GM21737 (cell line): ENCODE data around the gene OSBPL10.
"Not testable (repeated sequence)": the region's sequence is repeated elsewhere in the genome, so short reads cannot be mapped to it uniquely, and the experiment has no call there.

ENCODE experiments used
- ATAC-seq: cut with Tn5 transposase; IDR thresholded peaks from one replicate; pipeline ENCODE4 v1.9.1; 2021; ENCODE audit warnings: mild to moderate bottlenecking, moderate library complexity; ENCODE audit not compliant: unreplicated experiment

Gene OSBPL10, protein sequence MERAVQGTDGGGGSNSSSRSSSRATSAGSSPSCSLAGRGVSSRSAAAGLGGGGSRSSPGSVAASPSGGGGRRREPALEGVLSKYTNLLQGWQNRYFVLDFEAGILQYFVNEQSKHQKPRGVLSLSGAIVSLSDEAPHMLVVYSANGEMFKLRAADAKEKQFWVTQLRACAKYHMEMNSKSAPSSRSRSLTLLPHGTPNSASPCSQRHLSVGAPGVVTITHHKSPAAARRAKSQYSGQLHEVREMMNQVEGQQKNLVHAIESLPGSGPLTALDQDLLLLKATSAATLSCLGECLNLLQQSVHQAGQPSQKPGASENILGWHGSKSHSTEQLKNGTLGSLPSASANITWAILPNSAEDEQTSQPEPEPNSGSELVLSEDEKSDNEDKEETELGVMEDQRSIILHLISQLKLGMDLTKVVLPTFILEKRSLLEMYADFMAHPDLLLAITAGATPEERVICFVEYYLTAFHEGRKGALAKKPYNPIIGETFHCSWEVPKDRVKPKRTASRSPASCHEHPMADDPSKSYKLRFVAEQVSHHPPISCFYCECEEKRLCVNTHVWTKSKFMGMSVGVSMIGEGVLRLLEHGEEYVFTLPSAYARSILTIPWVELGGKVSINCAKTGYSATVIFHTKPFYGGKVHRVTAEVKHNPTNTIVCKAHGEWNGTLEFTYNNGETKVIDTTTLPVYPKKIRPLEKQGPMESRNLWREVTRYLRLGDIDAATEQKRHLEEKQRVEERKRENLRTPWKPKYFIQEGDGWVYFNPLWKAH

DNA sequence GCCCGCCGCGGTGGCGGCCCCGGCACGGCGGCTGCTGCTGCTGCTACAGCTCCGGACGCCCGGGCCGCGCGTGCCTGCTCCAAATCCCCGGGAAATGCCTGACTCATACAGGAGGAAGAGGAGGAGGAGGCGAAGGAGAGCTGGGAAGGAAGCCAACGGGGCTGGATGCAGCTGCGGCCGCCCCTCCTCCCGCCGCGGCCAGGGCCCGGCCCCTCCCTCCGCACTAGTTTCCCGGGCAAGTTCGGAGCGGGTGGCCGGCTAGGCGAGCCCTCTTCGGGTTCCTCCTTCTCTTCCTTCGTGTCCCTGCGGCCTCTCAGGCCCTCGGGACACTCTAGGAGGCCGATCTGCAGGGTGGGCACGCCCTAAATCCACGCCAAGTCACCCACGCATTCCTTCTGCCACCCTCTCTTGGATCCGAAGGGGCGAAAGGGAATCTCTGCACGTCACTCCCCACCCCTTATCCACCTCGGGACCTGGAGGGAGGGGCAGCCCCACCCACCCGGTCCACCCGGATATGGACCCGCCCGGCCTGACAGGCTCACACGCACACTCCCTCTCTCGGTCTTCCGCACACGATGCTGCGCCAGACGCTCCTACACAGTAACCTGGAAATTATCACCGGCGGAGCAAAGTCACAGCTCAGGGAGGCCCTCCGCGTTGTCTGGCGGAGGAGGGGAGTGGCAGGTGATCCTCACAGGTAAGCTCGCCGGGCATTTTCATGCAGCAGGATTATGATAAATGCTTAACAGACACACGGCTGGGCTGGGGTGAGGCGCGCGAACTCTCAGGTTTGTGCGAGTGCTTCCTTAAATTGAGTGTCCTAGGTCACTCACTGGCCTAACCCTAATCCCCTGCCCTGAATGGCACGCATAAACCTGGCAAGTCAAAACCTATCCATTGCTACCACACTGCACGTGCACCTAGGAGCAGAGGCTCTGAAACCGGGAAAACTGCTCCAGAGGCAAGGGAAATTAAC lies at the start of gene OSBPL10, which contains the start of gene ZNF860:
TSS of gene OSBPL10 (minus strand) at position 57 of the 976 bp plus-strand sequence. CDS start 83 bp downstream, outside the sequence.
TSS of gene ZNF860 (plus strand) at position 545 of the 976 bp plus-strand sequence. CDS start 7,330 bp downstream, outside the sequence.
- no peak for ATAC-seq

DNA sequence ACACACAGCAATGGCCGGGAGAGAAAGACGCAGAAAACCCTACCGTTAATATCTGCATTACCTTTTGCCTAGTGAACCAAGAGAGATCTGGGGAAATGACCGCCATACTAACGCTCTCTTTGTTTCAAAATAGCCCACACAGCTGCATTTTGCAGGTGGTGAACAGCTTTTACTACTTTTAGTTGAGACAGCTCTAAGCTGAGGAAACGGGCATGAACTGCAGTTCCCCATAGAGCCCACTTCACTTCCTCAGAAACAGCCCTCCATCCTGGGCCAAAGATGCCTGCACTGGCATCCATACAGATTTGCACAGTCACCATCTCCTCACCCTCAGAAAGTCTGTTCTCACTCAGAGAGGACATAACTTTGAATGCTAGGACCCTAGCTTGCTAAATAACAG lies 45.5 kb upstream of the OSBPL10 start:
- no peak for ATAC-seq

DNA sequence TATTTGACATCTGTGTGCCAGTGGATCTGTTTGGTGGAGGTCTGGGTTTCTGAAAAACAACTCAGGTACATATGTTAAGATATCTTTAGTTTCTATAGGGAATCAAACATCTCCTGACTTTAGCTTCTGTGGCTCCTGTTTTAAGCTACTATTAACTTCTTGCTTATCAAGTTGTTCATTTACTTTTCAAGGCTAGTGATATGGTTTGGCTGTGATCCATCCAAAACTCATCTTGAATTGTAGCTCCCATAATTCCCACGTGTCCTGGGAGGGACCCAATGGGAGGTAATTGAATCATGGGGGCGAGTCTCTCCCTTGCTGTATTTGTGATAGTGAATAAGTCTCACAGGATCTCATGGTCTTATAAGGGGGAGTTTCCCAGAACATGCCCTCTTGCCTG lies 41.9 kb upstream of the OSBPL10 start:
- no peak for ATAC-seq

DNA sequence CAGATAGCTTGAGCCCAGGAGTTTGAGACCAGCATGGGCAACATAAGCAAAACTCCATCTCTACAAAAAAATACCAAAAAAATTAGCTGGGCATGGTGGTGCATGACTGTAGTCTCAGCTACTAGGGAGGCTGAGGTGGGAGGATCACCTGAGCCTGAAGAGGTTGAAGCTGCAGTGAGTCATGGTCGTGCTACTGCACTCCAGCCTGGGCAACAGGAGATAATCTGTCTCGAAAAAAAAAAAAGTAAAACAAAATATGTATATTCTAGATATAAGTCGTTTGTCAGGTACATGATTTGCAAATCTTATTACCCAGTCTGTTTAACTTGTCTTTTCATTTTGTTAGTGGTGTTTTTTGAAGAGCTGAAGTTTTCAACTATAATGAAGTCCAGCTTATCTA lies 40.7 kb upstream of the OSBPL10 start:
- ATAC-seq: no peak

DNA sequence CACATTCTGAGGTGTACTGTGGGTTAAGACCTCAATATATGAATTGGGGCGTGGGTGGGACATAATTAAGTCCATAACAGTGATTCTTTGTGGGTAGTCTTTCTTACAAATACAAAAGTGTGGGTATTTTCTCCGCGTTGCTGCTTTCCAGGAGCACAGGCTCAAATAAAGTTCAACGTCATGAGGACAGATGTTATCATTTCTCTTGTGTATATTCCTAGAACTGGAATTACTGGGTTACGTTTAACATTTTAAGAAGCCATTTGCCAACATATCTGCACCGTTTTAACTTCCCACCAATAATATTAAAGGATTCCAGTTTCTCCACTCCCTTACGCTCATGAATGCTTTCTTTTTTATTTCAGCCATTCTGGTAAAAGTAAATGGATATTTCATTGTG lies 40.1 kb upstream of the OSBPL10 start:
- no peak for ATAC-seq

DNA sequence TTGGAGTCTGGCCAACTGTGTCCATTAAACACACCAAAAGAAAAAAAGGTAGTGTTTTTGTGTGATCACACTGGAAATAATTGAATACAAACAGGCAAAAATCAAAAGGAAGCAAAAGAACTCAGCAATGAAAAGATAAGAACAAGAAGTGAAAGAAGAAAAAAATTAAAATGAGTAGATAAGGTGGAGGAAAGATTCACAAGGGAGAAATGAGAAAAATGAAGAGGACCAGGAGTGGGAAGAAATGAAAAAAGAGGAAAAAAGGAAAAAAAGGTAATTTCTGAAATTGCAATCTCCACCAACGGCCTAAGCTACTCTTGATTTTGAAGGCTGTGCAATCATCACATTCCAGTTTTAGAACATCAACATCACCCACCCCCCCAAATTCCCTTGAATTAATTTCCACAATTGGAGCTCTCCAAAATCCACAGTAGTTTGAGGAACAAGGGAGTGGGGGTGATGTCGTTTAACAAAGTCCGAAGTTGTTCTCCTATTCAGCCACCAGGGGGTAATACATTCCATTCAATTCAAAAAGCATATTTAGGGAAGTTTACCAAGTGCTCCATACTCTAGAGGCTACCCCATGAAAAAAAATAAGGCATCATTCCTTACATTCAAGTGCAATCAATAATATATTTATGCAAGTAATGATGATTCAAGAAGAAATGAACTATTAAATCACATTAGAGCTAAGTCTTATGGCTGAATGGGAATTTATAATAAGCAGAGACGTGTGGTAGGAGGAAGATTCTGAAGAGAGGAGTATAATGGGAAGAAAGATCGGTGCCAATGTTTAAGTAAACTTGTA lies 37.9 kb upstream of the OSBPL10 start:
- no peak for ATAC-seq

DNA sequence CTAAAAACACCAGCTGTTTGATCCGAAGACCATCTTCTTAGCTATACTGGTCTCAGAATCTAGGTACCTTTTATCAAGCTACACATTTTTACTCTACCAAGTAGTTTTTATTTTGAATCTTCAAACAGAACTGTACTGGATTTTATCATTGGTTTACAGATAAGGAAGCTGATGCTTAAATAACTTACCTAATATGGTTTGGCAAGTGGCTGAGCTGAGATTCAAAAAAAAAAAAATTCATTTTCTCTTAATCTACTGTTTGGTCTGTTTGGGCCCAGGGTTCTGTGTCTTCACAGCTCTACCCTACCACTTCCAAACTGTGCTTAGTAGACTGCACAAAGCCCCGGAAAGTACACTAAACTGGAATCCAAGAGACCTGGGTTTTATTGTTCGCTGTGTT lies 36.2 kb upstream of the OSBPL10 start:
- ATAC-seq: no peak

DNA sequence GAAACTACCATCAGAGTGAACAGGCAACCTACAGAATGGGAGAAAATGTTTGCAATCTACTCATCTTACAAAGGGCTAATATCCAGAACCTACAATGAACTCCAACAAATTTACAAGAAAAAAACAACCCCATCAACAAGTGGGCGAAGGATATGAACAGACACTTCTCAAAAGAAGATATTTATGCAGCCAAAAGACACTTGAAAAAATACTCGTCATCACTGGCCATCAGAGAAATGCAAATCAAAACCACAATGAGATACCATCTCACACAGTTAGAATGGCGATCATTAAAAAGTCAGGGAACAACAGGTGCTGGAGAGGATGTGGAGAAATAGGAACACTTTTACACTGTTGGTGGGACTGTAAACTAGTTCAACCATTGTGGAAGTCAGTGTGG lies 34.6 kb upstream of the OSBPL10 start:
- ATAC-seq: not testable (repeated sequence)

DNA sequence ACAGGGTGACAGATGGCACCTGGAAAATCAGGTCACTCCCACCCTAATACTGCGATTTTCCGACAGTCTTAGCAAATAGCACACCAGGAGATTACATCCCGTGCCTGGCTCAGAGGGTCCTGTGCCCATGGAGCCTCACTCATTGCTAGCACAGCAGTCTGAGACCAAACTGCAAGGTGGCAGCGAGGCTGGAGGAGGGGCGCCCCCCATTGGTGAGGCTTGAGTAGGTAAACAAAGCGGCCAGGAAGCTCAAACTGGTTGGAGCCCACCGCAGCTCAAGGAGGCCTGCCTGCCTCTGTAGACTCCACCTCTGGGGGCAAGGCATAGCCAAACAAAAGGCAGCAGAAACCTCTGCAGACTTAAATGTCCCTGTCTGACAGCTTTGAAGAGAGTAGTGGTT lies 29.6 kb upstream of the OSBPL10 start:
- ATAC-seq: not testable (repeated sequence)

DNA sequence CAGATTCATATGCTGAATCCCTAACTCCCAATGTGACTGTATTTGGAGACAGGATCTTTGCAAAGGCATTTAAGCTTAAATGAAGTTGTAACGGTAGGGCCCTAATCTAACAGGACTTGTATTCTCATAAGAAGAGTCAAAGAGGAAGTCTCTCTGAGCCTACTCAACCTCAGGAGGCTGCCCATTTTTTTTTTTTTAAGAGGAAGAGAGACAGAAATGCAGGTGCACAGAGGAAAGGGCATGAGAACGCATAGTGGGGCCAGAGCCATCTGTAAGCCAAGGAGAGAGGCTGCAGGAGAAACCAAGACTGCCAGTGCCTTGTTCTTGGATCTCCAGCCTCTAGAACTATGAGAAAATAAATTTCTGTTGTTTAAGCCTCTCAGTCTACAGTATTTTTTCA lies 28.9 kb upstream of the OSBPL10 start:
- ATAC-seq: no peak

DNA sequence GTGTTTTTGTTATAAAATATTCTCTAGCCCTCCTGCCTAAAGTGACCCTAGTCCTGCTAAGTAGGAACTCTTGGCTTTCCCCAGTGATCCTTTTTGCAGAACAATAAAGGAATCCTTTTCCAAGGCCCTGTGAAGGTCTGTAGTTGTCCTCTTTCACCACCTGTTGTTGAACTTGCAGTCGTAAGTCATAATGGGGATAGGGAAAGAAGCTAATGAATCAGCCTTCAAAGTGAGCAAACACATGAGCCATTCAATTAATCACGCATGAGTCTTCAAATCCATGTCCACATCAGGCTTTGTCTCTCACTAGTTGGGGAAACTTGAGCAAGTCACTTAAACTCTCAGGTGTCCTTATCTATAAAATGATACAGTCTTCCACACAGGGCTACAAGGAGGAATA lies 28.0 kb upstream of the OSBPL10 start:
- no peak for ATAC-seq

DNA sequence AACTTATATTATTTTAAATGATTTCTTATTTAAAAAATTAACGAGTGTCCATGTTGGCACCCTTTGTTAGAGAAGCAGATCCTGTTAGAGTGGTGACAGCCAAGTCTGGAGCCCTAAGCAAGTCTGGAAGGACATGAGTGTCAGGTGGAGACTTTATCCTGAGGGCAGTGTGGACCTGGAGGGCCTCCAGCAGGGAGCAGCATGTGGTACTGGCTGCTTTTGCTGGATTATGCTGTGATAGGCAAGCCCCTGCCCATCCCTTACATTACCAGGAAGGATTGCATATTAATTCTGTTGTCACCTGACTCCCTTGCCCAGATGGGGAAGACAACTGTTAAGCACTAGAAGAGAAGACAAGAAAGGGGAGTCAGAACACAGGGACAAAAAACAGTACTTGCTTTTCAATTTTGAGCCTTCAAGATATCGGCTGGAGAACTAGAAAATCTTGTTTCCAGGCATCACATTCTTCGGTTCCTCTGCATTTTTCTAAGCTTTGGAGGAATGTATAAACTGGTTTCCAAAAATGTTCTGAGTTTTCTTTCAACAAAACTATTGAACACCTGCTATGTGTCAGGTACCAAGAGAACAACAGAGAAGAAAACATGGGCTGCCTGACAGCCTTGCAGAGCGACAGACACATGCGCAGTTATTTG lies 23.2 kb upstream of the OSBPL10 start:
- ATAC-seq: no peak

DNA sequence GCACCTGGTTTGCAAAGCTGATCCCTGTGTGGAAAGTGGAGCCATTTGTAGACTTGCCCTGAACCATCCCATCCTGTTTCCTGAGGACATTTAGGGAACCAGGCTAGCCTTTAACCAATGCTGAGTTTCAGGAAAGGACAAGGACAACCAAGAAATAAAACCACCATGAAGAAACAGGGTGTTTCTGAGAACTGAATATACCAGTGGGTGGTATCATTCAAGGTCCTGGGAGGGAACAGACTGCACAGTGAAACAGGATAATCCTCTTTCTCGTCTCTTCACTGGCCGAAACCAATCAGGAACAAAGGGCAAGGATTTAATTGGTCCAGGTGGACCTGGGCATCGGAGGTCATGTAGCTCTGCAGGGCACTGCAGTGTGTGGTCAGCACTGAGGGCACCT lies 22.3 kb upstream of the OSBPL10 start:
- no peak for ATAC-seq

DNA sequence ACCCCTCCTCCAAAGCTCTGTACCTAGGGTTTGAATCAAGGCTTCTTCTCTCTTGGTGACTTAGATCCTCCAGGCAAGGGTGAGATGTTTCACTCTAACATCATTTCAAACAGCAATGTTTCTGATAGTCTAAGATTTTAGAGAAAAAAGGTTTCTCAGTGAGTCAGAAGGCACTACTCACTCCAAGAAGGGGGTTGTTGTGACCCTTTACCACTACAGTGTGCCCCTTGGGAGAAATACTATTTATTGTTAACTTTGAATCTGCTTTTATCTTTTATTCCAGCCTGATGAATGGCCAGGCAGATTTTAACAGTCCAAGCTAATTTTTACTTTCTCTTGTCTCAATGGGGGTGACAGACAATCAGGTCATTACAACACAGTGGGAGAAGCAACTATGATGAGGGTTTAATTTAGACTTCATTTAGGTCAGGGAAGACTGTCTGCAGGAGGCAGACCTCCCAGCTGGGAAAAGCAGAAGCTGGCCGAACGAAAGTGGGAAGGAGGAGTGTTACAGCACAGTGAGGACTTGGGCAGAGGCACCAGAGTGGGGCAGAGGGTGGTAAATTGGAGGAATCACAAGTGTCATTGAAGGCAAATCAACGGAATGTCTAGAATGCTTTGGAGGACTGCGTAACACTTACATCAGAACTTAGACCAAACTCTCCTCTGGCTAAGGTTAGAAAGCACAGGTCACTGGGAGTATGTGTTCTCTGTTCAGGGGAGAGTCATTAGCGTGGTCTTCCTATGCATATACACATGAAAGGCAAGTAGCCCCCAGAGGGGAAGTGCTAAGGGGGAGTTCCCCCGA lies 21.7 kb upstream of the OSBPL10 start:
- ATAC-seq: no peak

DNA sequence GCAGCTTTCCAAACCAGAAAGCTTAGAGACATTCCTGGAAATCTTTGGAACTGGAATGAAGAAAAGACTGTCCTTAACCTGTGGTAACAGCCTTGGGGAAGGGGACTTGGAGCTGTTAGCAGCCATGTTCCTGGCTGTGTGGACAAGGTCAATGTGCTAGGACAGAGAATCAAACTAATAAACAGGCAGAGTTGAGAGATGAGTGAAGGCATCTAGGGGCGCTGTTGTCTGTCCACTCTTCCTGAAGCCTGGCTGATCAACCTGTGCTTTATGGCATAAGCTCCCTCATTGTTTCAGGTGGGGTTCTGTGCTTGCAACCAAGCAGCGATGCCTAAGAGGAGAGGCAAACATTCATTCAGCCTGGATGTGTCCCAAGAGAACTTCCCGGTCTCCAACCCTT lies 19.8 kb upstream of the OSBPL10 start:
- no peak for ATAC-seq

DNA sequence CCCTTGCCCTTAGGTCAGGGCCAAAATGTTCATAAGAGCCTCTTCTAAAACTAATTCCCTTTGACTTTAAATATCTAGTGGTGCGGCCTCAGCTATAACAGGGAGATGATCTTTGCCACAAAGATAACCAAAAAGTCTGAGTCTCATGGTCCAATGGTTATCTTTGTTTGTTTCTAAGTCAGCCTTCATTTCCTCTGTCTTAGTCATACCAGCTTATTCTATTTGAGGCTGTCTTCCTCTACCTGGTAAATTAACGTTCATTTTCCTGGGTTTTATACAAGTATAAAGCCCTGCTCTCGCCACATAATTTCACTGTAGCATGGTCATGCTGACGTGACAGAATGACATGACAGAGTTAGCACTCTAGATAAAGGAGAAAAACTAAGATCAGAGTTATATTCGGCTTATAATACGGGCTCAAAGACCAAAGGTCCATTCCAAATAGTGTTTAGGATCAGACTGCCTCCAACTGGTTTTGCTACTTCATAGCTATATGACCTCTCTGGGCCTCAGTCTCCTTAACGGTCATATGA lies 18.9 kb upstream of the OSBPL10 start:
- ATAC-seq: no peak

DNA sequence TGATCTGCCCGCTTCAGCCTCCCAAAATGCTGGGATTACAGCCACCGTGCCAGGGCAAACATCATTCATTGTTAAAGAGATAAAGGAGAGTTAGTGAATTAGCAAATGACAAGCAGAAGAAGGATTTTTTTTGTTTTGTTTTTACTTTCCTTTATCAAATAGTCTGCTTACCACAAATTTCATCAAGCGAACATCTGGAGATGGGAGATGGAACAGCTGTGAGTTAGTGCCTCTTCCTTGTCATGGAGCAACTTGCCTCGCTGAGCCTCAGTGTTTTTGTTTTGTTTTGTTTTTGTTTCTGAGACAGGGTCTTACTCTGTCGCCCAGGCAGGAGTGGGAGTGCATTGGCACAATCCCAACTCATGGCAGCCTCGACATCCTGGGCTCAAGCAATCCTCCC lies 16.4 kb upstream of the OSBPL10 start:
- ATAC-seq: no peak

DNA sequence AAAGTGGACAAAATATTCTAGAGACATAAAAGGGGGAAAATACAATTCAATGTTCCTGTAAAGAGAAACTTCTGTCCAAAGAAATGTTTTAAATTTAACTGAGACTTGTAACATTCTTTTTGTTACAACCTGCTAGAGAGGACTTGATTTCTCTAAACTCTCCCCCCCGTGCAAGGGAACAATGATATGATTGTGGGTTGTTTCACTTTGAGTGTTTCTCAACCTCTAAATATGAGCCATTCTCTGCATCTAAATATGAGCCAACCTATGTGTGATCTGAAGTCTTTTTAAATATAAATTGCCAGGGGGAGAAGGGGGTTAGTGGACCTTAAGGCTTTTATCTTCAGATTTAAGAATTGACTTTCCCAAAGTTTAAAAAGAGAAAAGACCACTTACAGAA lies 15.1 kb upstream of the OSBPL10 start:
- ATAC-seq: no peak
